Panc1 (cell line): ENCODE measurements around the gene PLCB1.

Experiments
- CTCF ChIP-seq: fragments of 450-650 bp; IDR thresholded peaks from 2 replicates; pipeline ENCODE4 v1.5.1; 2017; ENCODE audit warnings: mild to moderate bottlenecking
- POLR2AphosphoS5 ChIP-seq: IDR thresholded peaks from 2 replicates; pipeline ENCODE4 v1.6.1; 2012; ENCODE audit warnings: mild to moderate bottlenecking, low read depth, low read length, moderate library complexity
- TF ChIP-seq, protein P1 (sequence below), 2 experiments: IDR thresholded peaks; 2 replicates each; pipeline ENCODE4 v1.6.1; 2011 to 2012; ENCODE audit warnings: low read depth in 2 of 2, control low read depth in 1 of 2, low read length in 1 of 2, mild to moderate bottlenecking in 1 of 2, moderate library complexity in 1 of 2; ENCODE audit not compliant: insufficient read depth in 1 of 2

GRCh38 chr20:8855315-8855714, 723.2 kb downstream of the PLCB1 start:
- TF ChIP-seq, protein P1, sequence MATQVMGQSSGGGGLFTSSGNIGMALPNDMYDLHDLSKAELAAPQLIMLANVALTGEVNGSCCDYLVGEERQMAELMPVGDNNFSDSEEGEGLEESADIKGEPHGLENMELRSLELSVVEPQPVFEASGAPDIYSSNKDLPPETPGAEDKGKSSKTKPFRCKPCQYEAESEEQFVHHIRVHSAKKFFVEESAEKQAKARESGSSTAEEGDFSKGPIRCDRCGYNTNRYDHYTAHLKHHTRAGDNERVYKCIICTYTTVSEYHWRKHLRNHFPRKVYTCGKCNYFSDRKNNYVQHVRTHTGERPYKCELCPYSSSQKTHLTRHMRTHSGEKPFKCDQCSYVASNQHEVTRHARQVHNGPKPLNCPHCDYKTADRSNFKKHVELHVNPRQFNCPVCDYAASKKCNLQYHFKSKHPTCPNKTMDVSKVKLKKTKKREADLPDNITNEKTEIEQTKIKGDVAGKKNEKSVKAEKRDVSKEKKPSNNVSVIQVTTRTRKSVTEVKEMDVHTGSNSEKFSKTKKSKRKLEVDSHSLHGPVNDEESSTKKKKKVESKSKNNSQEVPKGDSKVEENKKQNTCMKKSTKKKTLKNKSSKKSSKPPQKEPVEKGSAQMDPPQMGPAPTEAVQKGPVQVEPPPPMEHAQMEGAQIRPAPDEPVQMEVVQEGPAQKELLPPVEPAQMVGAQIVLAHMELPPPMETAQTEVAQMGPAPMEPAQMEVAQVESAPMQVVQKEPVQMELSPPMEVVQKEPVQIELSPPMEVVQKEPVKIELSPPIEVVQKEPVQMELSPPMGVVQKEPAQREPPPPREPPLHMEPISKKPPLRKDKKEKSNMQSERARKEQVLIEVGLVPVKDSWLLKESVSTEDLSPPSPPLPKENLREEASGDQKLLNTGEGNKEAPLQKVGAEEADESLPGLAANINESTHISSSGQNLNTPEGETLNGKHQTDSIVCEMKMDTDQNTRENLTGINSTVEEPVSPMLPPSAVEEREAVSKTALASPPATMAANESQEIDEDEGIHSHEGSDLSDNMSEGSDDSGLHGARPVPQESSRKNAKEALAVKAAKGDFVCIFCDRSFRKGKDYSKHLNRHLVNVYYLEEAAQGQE (IDR thresholded peaks at IDR 0.05; ENCODE audit: insufficient read depth in 1 of 2, low read depth in 2 of 2, low read length in 1 of 2): no peak
- TF ChIP-seq CTCF (no peak), POLR2AphosphoS5 (no peak)
